Skeletal muscle tissue (tissue), 4 donors: ENCODE measurements around the gene DRGX. TPM values are rescaled to one million over a fixed set of nuclear protein-coding genes. Genes with fewer than 3 reads are reported as not detected.

Experiments used
- H3K27ac ChIP-seq: one replicate; pipeline ENCODE4 v1.7.0; 2013; ENCODE audit warnings: mild to moderate bottlenecking, low read depth, low read length, inconsistent platforms
- H3K27me3 ChIP-seq, 3 donors: one replicate each; pipeline ENCODE4 v1.7.0; 2013; ENCODE audit warnings: low read length in 3 of 3; ENCODE audit not compliant: control insufficient read depth in 3 of 3, insufficient read depth in 3 of 3
- H3K36me3 ChIP-seq, 3 donors: one replicate each; pipeline ENCODE4 v1.7.0; 2013; ENCODE audit warnings: low read length in 3 of 3; ENCODE audit not compliant: control insufficient read depth in 3 of 3, insufficient read depth in 3 of 3
- H3K4me1 ChIP-seq, 3 donors: one replicate each; pipeline ENCODE4 v1.7.0; 2013; ENCODE audit warnings: low read length in 3 of 3, mild to moderate bottlenecking in 3 of 3; ENCODE audit not compliant: control insufficient read depth in 3 of 3, insufficient read depth in 3 of 3
- H3K4me3 ChIP-seq, 3 donors: one replicate each; pipeline ENCODE4 v1.7.0; 2013; ENCODE audit warnings: low read length in 3 of 3
- H3K9ac ChIP-seq, 3 donors: one replicate each; pipeline ENCODE4 v1.7.0; 2013; ENCODE audit warnings: low read length in 3 of 3, mild to moderate bottlenecking in 3 of 3, moderate library complexity in 2 of 3, low read depth in 1 of 3
- H3K9me3 ChIP-seq, 3 donors: one replicate each; pipeline ENCODE4 v1.7.0; 2013; ENCODE audit warnings: low read length in 3 of 3; ENCODE audit not compliant: control insufficient read depth in 3 of 3
- total RNA-seq: library from RNA; depleted of rRNA; stranded (reverse); fragments of >200 nt; gene quantifications from one replicate; pipeline ENCODE4 v1.2.3, GENCODE V29; 2014
- donor health status: Osteomylitis.

The DRGX gene
- total RNA-seq, 1 donor from 2014 or later: not detected

DNA sequence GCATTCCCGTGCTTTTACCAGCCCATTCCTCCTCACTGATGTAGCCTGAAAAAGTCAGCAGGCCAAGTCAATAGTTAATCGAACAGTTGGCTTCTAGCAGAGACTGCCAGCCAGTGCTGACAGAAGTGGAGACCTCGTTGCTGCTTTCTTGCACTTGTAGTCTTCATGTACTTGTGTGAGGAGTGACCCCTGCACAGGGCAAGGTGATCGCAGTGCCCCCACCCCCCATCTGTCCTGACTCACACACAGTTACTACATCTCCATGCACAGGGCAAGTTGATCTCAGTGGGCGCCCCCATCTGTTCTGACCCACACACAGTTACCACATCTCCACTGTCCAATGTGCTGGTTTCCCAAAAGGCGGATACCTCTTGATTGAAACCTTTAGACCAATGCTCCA lies 62.7 kb downstream of the DRGX start:
- Histone ChIP-seq H3K9me3 (no peaks in the 10 kb centered on the region), H3K27me3 (no peaks in the 10 kb centered on the region), H3K4me1 (peaks cover 0 to 4% (median 2%) of the 10 kb centered on the region in 3 donors), H3K4me3 (no peak overlapping the region), H3K36me3 (peaks cover 0 to 3% (median 2%) of the 10 kb centered on the region in 3 donors), H3K27ac (no peak overlapping the region), H3K9ac (no peak overlapping the region)

GRCh38 chr10:49332768-49333167 lies 63.1 kb downstream of the DRGX start:
- Histone ChIP-seq H3K4me1 (peaks cover 0 to 4% (median 2%) of the 10 kb centered on the region in 3 donors), H3K4me3 (no peak overlapping the region), H3K36me3 (peaks cover 0 to 3% (median 2%) of the 10 kb centered on the region in 3 donors), H3K27me3 (no peaks in the 10 kb centered on the region), H3K9ac (no peak overlapping the region), H3K27ac (no peak overlapping the region), H3K9me3 (no peaks in the 10 kb centered on the region)

DNA sequence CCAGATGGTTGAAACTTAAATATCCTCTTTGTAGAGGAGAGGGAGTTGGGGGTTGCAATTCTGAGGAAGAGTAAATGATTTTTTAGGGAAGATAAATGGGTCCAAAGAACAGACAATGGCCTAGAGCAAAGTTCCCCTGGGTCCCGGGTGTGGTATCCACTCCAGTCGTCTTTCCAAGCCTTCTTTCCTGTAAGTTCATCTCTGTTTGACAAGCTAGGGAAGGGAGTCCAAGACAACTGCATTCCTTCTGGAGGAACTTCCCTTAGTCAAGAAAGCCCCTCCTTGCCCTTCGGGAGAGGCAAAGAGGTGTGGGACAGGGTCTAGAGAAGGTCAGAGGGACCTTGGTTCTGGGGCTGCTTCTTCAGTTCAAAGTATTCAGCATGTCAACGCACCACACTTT lies 63.6 kb downstream of the DRGX start:
- H3K9me3 ChIP-seq: no peaks in the 10 kb centered on the region
- H3K4me1 ChIP-seq: peaks cover 0 to 4% (median 2%) of the 10 kb centered on the region in 3 donors
- H3K27me3 ChIP-seq: no peaks in the 10 kb centered on the region
- H3K4me3 ChIP-seq: no peak overlapping the region
- H3K27ac ChIP-seq: no peak overlapping the region
- H3K36me3 ChIP-seq: peaks cover 0 to 3% (median 2%) of the 10 kb centered on the region in 3 donors
- no peak overlapping the region for H3K9ac ChIP-seq

GRCh38 chr10:49331431-49331830 lies 64.5 kb downstream of the DRGX start:
- H3K36me3 ChIP-seq: peaks cover 7 to 9% (median 7%) of the 10 kb centered on the region in 3 donors

DNA sequence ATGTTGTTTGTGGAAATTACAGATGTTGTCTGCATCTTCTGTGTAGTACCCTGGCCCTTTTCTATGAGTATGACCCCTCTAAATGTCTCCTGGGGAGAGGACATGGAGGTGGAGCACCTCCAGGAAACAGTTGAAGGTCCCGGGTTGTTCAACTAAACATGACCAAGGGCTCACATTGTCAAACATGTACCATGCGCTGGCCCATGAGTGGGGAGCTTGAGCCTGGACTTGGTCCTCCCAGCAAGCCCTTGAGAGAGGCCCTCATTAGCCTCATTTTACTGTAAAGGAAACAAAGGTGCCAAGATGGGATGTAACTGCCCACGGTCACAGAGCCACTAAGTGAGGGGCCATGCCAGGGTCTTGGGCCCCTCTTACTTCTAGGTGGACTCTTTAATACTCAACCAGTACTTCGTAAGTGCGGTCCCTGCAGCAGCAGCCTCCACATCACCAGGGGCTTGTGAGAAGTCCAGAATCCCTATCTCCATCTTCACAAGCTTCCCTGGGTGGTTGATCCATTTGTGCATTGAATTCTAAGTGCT lies 65.7 kb downstream of the DRGX start:
- Histone ChIP-seq H3K9ac (no peak overlapping the region), H3K27ac (no peak overlapping the region), H3K36me3 (peaks cover 9 to 21% (median 10%) of the 10 kb centered on the region in 3 donors), H3K4me3 (no peak overlapping the region), H3K9me3 (no peaks in the 10 kb centered on the region), H3K4me1 (peaks cover 0 to 4% (median 2%) of the 10 kb centered on the region in 3 donors), H3K27me3 (no peaks in the 10 kb centered on the region)

More at GRCh38 chr10:49331431-49331830, 64.5 kb downstream of the DRGX start:
- Histone ChIP-seq H3K4me3 (no peak overlapping the region), H3K9me3 (no peaks in the 10 kb centered on the region), H3K27ac (no peak overlapping the region), H3K9ac (no peak overlapping the region), H3K27me3 (no peaks in the 10 kb centered on the region), H3K4me1 (peaks cover 0 to 4% (median 2%) of the 10 kb centered on the region in 3 donors)

DNA sequence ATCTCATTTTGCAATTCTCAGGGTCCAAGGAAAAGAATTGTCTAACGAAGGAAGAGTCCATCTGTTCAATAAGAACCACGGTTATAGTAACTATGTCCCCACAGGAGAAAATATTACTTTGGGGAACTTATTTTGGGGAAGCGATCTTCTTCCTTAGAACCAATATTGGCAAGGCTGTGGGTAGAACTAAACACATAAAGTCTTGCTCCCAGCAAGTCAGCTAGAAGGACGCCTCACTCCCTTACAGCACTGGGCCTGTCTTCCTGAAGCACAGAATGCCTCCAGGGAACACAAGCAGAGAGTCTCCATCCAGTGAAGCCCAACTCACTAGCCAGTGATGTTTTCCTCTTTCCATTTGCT lies 66.8 kb downstream of the DRGX start:
- H3K36me3 ChIP-seq: peaks cover 20 to 32% (median 21%) of the 10 kb centered on the region in 3 donors
- no peaks in the 10 kb centered on the region for H3K9me3 ChIP-seq
- no peak overlapping the region for H3K9ac ChIP-seq
- peaks cover 0 to 5% (median 4%) of the 10 kb centered on the region in 3 donors for H3K4me1 ChIP-seq
- no peak overlapping the region for H3K4me3 ChIP-seq
- no peak overlapping the region for H3K27ac ChIP-seq
- no peaks in the 10 kb centered on the region for H3K27me3 ChIP-seq

GRCh38 chr10:49328401-49329145 lies 67.3 kb downstream of the DRGX start:
- no peak overlapping the region for H3K27ac ChIP-seq
- H3K4me1 ChIP-seq: peaks cover 0 to 10% (median 7%) of the 10 kb centered on the region in 3 donors

GRCh38 chr10:49327036-49327813 lies 68.7 kb downstream of the DRGX start:
- Histone ChIP-seq H3K36me3 (peaks cover 34 to 48% (median 37%) of the 10 kb centered on the region in 3 donors), H3K27me3 (no peaks in the 10 kb centered on the region), H3K4me1 (peaks cover 5 to 24% (median 21%) of the 10 kb centered on the region in 3 donors), H3K4me3 (no peak overlapping the region), H3K9ac (no peak overlapping the region), H3K9me3 (no peaks in the 10 kb centered on the region), H3K27ac (no peak overlapping the region)

More at GRCh38 chr10:49328401-49329145, 67.3 kb downstream of the DRGX start:
- no peak overlapping the region for H3K4me3 ChIP-seq
- H3K36me3 ChIP-seq: peaks cover 25 to 35% (median 26%) of the 10 kb centered on the region in 3 donors
- no peak overlapping the region for H3K9ac ChIP-seq
- H3K27me3 ChIP-seq: no peaks in the 10 kb centered on the region
- no peaks in the 10 kb centered on the region for H3K9me3 ChIP-seq

DNA sequence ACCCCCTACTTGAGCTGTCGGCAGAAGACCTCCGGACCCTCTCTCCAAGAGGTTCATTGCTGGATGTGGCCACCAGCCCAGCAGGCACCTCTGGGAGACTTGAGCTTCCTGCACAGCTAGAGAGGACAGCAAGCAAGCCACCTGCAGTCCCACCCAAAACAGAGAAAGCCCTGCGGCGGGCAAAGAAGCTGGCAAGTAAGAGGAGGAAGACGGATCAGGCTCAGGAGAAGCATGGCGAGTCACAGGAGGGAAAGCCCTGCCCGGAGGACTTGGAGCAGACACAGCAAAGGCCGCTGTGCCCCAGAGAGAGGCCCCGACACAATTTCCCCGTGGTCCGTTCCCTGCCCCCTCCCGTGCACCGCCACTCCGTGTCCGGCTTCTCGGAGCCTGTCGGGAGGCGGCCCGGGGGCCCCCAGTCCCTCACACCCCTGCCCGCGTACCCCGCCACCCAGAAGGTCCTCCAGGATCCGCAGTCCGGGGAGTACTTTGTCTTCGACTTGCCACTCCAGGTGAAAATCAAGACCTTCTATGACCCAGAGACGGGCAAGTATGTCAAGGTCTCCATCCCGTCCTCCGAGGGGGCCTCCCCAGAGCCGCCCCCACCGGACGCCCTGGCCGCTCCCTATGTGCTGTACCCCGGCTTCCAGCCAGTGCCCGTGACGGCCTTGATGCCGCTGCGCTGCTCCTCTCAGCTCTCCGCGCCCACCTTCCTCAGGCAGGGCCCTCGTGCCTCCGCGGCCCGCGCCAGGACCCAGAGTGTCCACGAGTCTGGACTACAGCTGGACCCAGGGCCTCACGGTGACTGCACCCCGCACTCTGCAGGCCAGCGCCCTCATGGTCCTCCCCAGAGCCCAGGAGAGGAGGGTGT lies 69.7 kb downstream of the DRGX start:
- peaks cover 38 to 50% (median 39%) of the 10 kb centered on the region in 3 donors for H3K36me3 ChIP-seq

More for the DNA sequence above, 69.7 kb downstream of the DRGX start:
- H3K9ac ChIP-seq: peak overlapping the region in 1 of 3 donors; percentile 16
- H3K4me1 ChIP-seq: peaks cover 7 to 25% (median 22%) of the 10 kb centered on the region in 3 donors
- H3K4me3 ChIP-seq: no peak overlapping the region
- no peaks in the 10 kb centered on the region for H3K27me3 ChIP-seq
- no peaks in the 10 kb centered on the region for H3K9me3 ChIP-seq
- no peak overlapping the region for H3K27ac ChIP-seq
